Testis (tissue), 3 donors: ENCODE results near the gene CEP76. TPM values are rescaled to one million over a fixed set of nuclear protein-coding genes. Genes with fewer than 3 reads are reported as not detected.

Experiments used
- DNase-seq: peaks from one replicate; pipeline ENCODE4 v3.0.0-alpha.2; 2019
- H3K27ac ChIP-seq, 2 donors: fragments of 200-600 bp; sonication (generic); one replicate each; pipeline ENCODE4 v1.5.1; 2019
- H3K27me3 ChIP-seq: fragments of 200-600 bp; sonication (generic); one replicate; pipeline ENCODE4 v1.5.1; 2019
- H3K36me3 ChIP-seq: fragments of 200-600 bp; sonication (generic); one replicate; pipeline ENCODE4 v1.5.1; 2017; ENCODE audit warnings: low read depth; ENCODE audit errors: missing control alignments
- H3K4me1 ChIP-seq: fragments of 200-600 bp; sonication (generic); one replicate; pipeline ENCODE4 v1.5.1; 2019
- H3K4me3 ChIP-seq, 2 donors: fragments of 200-600 bp; sonication (generic); one replicate each; pipeline ENCODE4 v1.5.1; 2017 to 2019
- H3K9me3 ChIP-seq: fragments of 200-600 bp; sonication (generic); one replicate; pipeline ENCODE4 v1.5.1; 2017
- POLR2A ChIP-seq: fragments of 450-650 bp; IDR thresholded peaks from one replicate; pipeline ENCODE4 v1.6.1; 2017; ENCODE audit warnings: antibody characterized with exemption, mild to moderate bottlenecking, moderate library complexity
- WGBS, 2 donors: methylation state at CpG; one replicate each; pipeline ENCODE4 v1.1.5; 2018; 5-methylcytosine and 5-hydroxymethylcytosine counted together
- intact Hi-C: fragments of 100-400 bp; cut with DNase I; formaldehyde crosslinking; loops from one replicate; pipeline ENCODE4 v1.15.1; 2023; ENCODE audit warnings: low total_unique reads
- polyA plus RNA-seq: library from polyadenylated mRNA; stranded (reverse); fragments of 350-450 nt; fragmentation: Illumina TruSeq; extraction: RNeasy Lipid Tissue Mini Kit (QIAGEN cat#74804); gene quantifications from one replicate; pipeline ENCODE4 v1.2.3, GENCODE V29; 2014; ENCODE audit warnings: low read depth, low replicate concordance; ENCODE audit not compliant: insufficient read depth
- total RNA-seq, 2 donors: library from RNA; depleted of rRNA; stranded (reverse); fragments of >200 nt; gene quantifications; one replicate each; pipeline ENCODE4 v1.2.3, GENCODE V29; 2016
- TF ChIP-seq, protein P1 (sequence below), 3 experiments: fragments of 450-650 bp in 2 of 3; fragments of 200-600 bp in 1 of 3; sonication (generic) in 1 of 3; IDR thresholded peaks; one replicate each; pipeline ENCODE4 v1.5.1; 2016 to 2019; ENCODE audit warnings: antibody characterized with exemption in 3 of 3, mild to moderate bottlenecking in 2 of 3, moderate library complexity in 1 of 3

Gene CEP76
- total and polyA plus RNA-seq, 3 donors from 2014 or later = 26.7 to 48.6 (median 44.5) TPM

DNA sequence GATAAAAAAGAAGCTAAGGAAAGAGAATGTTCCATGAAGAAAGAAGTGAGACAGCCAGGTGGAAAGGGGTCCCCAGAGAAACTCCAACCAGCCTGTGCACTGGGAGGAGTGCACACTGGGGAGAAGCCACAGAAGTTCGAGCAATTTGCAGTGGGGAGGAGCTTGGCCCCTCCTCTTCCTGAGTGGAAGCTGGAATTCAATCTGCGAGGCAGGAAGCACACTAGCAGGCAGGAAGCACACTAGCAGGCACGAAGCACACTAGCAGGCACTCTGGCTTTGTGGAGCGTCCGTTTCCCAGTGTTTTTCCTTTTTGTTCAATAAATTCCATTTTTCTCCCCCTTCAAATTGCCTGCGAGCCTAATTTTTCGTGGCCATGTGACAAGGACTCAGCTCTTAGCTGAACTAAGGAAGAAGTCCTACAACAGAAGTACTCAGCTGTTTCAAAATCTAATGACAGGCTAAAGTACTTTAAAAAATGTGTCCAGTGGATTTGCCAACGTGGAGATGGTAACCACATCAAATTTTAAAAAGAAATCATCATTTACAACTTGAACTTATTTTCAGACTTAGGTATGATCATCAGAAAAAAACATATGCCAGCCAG lies 23.2 kb downstream of the CEP76 start:
- no peaks in the 10 kb centered on the region for H3K27me3 ChIP-seq
- peak overlapping the region; percentile 3 to 46 for H3K27ac ChIP-seq
- 39 to 48% methylated on average over 8 of the region's 8 CpGs for WGBS, 2 donors
- TF ChIP-seq, protein P1, sequence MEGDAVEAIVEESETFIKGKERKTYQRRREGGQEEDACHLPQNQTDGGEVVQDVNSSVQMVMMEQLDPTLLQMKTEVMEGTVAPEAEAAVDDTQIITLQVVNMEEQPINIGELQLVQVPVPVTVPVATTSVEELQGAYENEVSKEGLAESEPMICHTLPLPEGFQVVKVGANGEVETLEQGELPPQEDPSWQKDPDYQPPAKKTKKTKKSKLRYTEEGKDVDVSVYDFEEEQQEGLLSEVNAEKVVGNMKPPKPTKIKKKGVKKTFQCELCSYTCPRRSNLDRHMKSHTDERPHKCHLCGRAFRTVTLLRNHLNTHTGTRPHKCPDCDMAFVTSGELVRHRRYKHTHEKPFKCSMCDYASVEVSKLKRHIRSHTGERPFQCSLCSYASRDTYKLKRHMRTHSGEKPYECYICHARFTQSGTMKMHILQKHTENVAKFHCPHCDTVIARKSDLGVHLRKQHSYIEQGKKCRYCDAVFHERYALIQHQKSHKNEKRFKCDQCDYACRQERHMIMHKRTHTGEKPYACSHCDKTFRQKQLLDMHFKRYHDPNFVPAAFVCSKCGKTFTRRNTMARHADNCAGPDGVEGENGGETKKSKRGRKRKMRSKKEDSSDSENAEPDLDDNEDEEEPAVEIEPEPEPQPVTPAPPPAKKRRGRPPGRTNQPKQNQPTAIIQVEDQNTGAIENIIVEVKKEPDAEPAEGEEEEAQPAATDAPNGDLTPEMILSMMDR (IDR thresholded peaks at IDR 0.05) = no peak
- TF ChIP-seq POLR2A = no peak
- no peaks in the 10 kb centered on the region for H3K36me3 ChIP-seq
- no peaks in the 10 kb centered on the region for H3K4me1 ChIP-seq
- DNase-seq = peak; percentile 59
- intact Hi-C loops = no loop called here
- no peaks in the 10 kb centered on the region for H3K9me3 ChIP-seq
- H3K4me3 ChIP-seq = no peak overlapping the region

DNA sequence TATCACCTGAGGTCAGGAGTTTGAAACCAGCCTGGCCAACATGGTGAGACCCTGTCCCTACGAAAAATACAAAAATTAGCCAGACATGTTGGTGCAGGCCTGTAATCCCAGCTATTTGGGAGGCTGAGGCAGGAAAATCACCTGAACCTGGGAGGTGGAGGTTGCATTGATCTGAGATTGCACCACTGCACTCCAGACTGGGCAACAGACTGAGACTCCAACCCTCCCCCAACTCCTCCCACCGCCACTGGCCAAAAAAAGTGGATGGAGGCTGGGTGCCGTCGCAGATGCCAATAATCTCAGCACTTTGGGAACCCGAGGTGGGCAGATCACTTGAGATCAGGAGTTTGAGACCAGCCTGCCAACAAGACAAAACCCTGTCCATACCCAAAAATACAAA lies 34.5 kb downstream of the CEP76 start:
- no peaks in the 10 kb centered on the region for H3K36me3 ChIP-seq
- H3K27ac ChIP-seq = no peak overlapping the region
- intact Hi-C loops = no loop called here
- TF ChIP-seq, protein P1 (IDR thresholded peaks at IDR 0.05) = no peak
- TF ChIP-seq POLR2A = no peak
- 95 to 97% methylated on average over 5 of the region's 5 CpGs for WGBS, 2 donors
- H3K4me1 ChIP-seq = no peaks in the 10 kb centered on the region
- H3K9me3 ChIP-seq = no peaks in the 10 kb centered on the region
- DNase-seq = no peak
- H3K4me3 ChIP-seq = no peak overlapping the region
- H3K27me3 ChIP-seq = no peaks in the 10 kb centered on the region

DNA sequence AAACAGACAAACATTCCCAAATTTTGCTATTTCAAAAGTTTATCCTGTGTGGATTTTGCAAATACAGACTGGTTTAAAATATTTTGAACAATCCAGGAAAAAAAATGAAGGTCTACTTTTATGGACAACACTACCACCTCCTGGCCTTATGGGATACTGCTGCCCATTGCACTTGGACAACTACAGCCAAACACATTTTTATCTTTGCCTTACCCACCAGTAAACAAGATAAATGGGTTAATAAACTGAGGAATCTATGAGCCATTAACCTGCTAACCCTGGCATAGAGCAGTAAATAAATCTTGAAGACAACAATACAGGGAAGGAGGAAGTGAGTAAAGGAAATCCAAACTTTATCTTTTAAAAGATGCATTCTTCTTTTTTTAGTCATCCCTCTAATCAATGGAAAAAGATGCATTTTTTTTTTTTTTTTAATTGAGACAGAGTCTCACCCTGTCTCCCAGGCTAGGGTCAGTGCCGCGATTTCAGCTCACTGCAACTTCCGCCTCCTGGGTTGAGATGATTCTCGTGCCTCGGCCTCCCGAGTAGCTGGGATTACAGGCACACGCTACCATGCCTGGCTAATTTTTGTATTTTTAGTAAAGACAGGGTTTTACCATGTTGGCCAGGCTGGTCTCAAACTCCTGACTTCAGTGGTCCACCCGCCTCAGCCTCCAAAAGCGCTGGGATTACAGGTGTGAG lies 42.5 kb downstream of the CEP76 start:
- 79 to 88% methylated on average over 9 of the region's 9 CpGs for WGBS, 2 donors
- Histone ChIP-seq H3K4me3 (no peak overlapping the region), H3K36me3 (no peaks in the 10 kb centered on the region), H3K4me1 (peaks cover 13% of the 10 kb centered on the region), H3K9me3 (no peaks in the 10 kb centered on the region), H3K27ac (no peak overlapping the region), H3K27me3 (no peaks in the 10 kb centered on the region)
- DNase-seq = peak; percentile 55
- intact Hi-C loops = loop anchor here (5.0 to 10.0 kb wide), 3 partner anchors 268 to 375 kb away; partner anchors contain the start of gene AFG3L2
- TF ChIP-seq, protein P1 (IDR thresholded peaks at IDR 0.05) = peak; percentile 83 to 94 (median 90)
- TF ChIP-seq POLR2A = no peak

DNA sequence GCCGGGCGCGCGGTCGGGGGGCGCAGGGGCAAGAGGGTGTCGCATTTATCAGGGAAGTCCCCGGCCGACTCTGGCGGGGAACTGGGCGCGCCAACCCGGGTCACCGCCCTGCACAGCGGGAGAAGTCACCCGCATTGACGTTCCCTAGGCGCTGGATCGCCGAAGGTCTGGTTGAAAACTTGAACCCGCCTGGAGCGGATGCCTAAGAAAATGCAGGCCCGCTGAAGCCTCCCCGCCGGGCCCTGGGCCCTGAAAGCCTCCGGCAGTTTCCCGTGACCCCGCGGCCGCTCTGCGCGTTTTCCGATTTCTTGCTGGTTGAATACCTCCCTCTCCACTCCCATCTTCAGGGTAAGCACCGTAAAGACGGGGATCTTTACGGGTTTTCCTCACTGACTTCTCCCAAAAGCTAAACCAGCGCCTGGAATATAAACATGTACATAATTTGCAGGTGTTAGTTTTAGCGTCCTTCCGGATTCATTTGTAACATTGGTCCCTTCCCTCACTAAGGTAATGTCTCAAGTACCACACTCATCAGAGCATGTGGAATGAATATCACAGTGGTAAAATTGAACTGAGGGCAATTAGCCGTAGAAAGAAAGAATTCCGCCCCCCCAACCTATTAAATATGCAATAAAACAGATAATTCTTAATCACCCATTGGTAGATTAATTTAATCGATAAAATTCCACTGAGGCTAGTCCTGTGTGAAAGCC lies 43.9 kb downstream of the CEP76 start:
- peak overlapping the region; percentile 82 to 98 for H3K27ac ChIP-seq
- H3K27me3 ChIP-seq = no peaks in the 10 kb centered on the region
- peak; percentile 63 for DNase-seq
- peak overlapping the region; percentile 65 to 86 for H3K4me3 ChIP-seq
- H3K4me1 ChIP-seq = peaks cover 13% of the 10 kb centered on the region
- intact Hi-C loops = loop anchor here (5.0 to 10.0 kb wide), 3 partner anchors 266 to 374 kb away; partner anchors contain the start of gene AFG3L2
- H3K36me3 ChIP-seq = no peaks in the 10 kb centered on the region
- 21 to 30% methylated on average over 21 to 32 of the region's 42 CpGs for WGBS, 2 donors
- H3K9me3 ChIP-seq = no peaks in the 10 kb centered on the region
- TF ChIP-seq POLR2A = no peak
- TF ChIP-seq, protein P1 (IDR thresholded peaks at IDR 0.05) = no peak
